HEK293 (cell line): ENCODE measurements around the gene HOXC11.

ENCODE experiments used
- HOXD13 ChIP-seq: sonication (generic); formaldehyde crosslinking; IDR thresholded peaks from 2 replicates; pipeline ENCODE4 v1.8.0; 2022; ENCODE audit warnings: missing genetic modification reagents, borderline replicate concordance
- KLF16 ChIP-seq: fragments of 450-650 bp; formaldehyde crosslinking; IDR thresholded peaks from 2 replicates; pipeline ENCODE4 v1.5.1; 2017; ENCODE audit warnings: missing biosample characterization, missing genetic modification characterization
- SALL2 ChIP-seq: fragments of 450-650 bp; formaldehyde crosslinking; IDR thresholded peaks from 2 replicates; pipeline ENCODE4 v1.5.0; 2017; ENCODE audit warnings: missing biosample characterization, mild to moderate bottlenecking, missing genetic modification characterization, borderline replicate concordance
- SCRT1 ChIP-seq: fragments of 450-650 bp; formaldehyde crosslinking; IDR thresholded peaks from 2 replicates; pipeline ENCODE4 v1.5.1; 2016; ENCODE audit warnings: missing biosample characterization, missing genetic modification characterization, borderline replicate concordance
- SP3 ChIP-seq: fragments of 450-650 bp; formaldehyde crosslinking; IDR thresholded peaks from 2 replicates; pipeline ENCODE4 v1.5.1; 2016; ENCODE audit warnings: missing biosample characterization, missing genetic modification characterization
- ZBTB8A ChIP-seq: fragments of 450-650 bp; formaldehyde crosslinking; IDR thresholded peaks from 2 replicates; pipeline ENCODE4 v1.5.1; 2016; ENCODE audit warnings: missing biosample characterization, missing genetic modification characterization
- ZNF10 ChIP-seq: fragments of 450-650 bp; formaldehyde crosslinking; IDR thresholded peaks from 2 replicates; pipeline ENCODE4 v1.5.1; 2017; ENCODE audit warnings: missing biosample characterization, missing genetic modification characterization
- ZNF121 ChIP-seq: fragments of 450-650 bp; formaldehyde crosslinking; IDR thresholded peaks from 2 replicates; pipeline ENCODE4 v1.5.1; 2016; ENCODE audit warnings: missing biosample characterization, missing genetic modification characterization
- ZNF169 ChIP-seq: fragments of 450-650 bp; formaldehyde crosslinking; IDR thresholded peaks from 2 replicates; pipeline ENCODE4 v1.5.1; 2016; ENCODE audit warnings: missing biosample characterization, missing genetic modification characterization
- ZNF174 ChIP-seq: fragments of 450-650 bp; formaldehyde crosslinking; IDR thresholded peaks from 2 replicates; pipeline ENCODE4 v1.5.0; 2017; ENCODE audit warnings: missing biosample characterization, mild to moderate bottlenecking, missing genetic modification characterization
- ZNF202 ChIP-seq: fragments of 450-650 bp; formaldehyde crosslinking; IDR thresholded peaks from 2 replicates; pipeline ENCODE4 v1.5.1; 2016; ENCODE audit warnings: missing biosample characterization, missing genetic modification characterization, borderline replicate concordance
- ZNF248 ChIP-seq: fragments of 450-650 bp; formaldehyde crosslinking; IDR thresholded peaks from 2 replicates; pipeline ENCODE4 v1.5.1; 2017; ENCODE audit warnings: missing biosample characterization, missing genetic modification characterization
- ZNF266 ChIP-seq: fragments of 450-650 bp; formaldehyde crosslinking; IDR thresholded peaks from 2 replicates; pipeline ENCODE4 v1.5.1; 2016; ENCODE audit warnings: missing biosample characterization, missing genetic modification characterization, low read depth
- ZNF341 ChIP-seq: fragments of 450-650 bp; formaldehyde crosslinking; IDR thresholded peaks from 2 replicates; pipeline ENCODE4; 2016; ENCODE audit warnings: low read depth, missing biosample characterization, missing genetic modification characterization
- ZNF426 ChIP-seq: fragments of 450-650 bp; formaldehyde crosslinking; IDR thresholded peaks from 2 replicates; pipeline ENCODE4 v1.5.1; 2017; ENCODE audit warnings: missing biosample characterization, missing genetic modification characterization, mild to moderate bottlenecking, inconsistent platforms, moderate library complexity
- ZNF501 ChIP-seq: fragments of 450-650 bp; formaldehyde crosslinking; IDR thresholded peaks from 2 replicates; pipeline ENCODE4 v1.5.1; 2016; ENCODE audit warnings: missing biosample characterization, missing genetic modification characterization
- ZNF521 ChIP-seq: fragments of 450-650 bp; formaldehyde crosslinking; IDR thresholded peaks from 2 replicates; pipeline ENCODE4 v1.5.1; 2017; ENCODE audit warnings: missing biosample characterization, mild to moderate bottlenecking, missing genetic modification characterization
- ZNF555 ChIP-seq: fragments of 450-650 bp; formaldehyde crosslinking; conservative IDR thresholded peaks from 2 replicates; pipeline ENCODE4 v1.5.1; 2017; ENCODE audit warnings: missing biosample characterization, mild to moderate bottlenecking, missing genetic modification characterization, inconsistent platforms
- ZNF558 ChIP-seq: fragments of 450-650 bp; formaldehyde crosslinking; IDR thresholded peaks from 2 replicates; pipeline ENCODE4 v1.5.1; 2016; ENCODE audit warnings: missing biosample characterization, missing genetic modification characterization
- ZNF571 ChIP-seq: fragments of 450-650 bp; formaldehyde crosslinking; IDR thresholded peaks from 2 replicates; pipeline ENCODE4 v1.5.0; 2017; ENCODE audit warnings: missing biosample characterization, missing genetic modification characterization
- ZNF621 ChIP-seq: fragments of 450-650 bp; formaldehyde crosslinking; IDR thresholded peaks from 2 replicates; pipeline ENCODE4 v1.5.1; 2017; ENCODE audit warnings: missing biosample characterization, missing genetic modification characterization
- ZNF664 ChIP-seq: fragments of 450-650 bp; formaldehyde crosslinking; IDR thresholded peaks from 2 replicates; pipeline ENCODE4 v1.5.1; 2016; ENCODE audit warnings: missing biosample characterization, missing genetic modification characterization
- ZNF701 ChIP-seq: fragments of 450-650 bp; formaldehyde crosslinking; IDR thresholded peaks from 2 replicates; pipeline ENCODE4 v1.5.1; 2016; ENCODE audit warnings: missing biosample characterization, missing genetic modification characterization
- ZNF768 ChIP-seq: fragments of 450-650 bp; formaldehyde crosslinking; IDR thresholded peaks from 2 replicates; pipeline ENCODE4 v1.5.1; 2018; ENCODE audit warnings: missing biosample characterization, mild to moderate bottlenecking, missing genetic modification characterization
- ZNF792 ChIP-seq: fragments of 450-650 bp; formaldehyde crosslinking; IDR thresholded peaks from 2 replicates; pipeline ENCODE4 v1.5.1; 2016; ENCODE audit warnings: missing biosample characterization, missing genetic modification characterization
- ZNF843 ChIP-seq: fragments of 450-650 bp; formaldehyde crosslinking; IDR thresholded peaks from 2 replicates; pipeline ENCODE4 v1.5.1; 2016; ENCODE audit warnings: missing biosample characterization, missing genetic modification characterization
- TF ChIP-seq, protein P1 (sequence below): fragments of 450-650 bp; formaldehyde crosslinking; IDR thresholded peaks from 2 replicates; pipeline ENCODE4 v1.5.1; 2016; ENCODE audit warnings: missing biosample characterization, missing genetic modification characterization
- TF ChIP-seq, protein P2 (sequence below): fragments of 450-650 bp; formaldehyde crosslinking; IDR thresholded peaks from 2 replicates; pipeline ENCODE4 v1.5.1; 2016; ENCODE audit warnings: missing biosample characterization, missing genetic modification characterization
- TF ChIP-seq, protein P3 (sequence below): fragments of 450-650 bp; formaldehyde crosslinking; IDR thresholded peaks from 2 replicates; pipeline ENCODE4 v1.5.1; 2016; ENCODE audit warnings: missing biosample characterization, missing genetic modification characterization
- TF ChIP-seq, protein P4 (sequence below): fragments of 450-650 bp; formaldehyde crosslinking; IDR thresholded peaks from 2 replicates; pipeline ENCODE4 v1.5.1; 2017; ENCODE audit warnings: missing biosample characterization, missing genetic modification characterization
- TF ChIP-seq, protein P5 (sequence below): fragments of 450-650 bp; formaldehyde crosslinking; IDR thresholded peaks from 2 replicates; pipeline ENCODE4 v1.5.1; 2017; ENCODE audit warnings: missing biosample characterization, missing genetic modification characterization
- TF ChIP-seq, protein P6 (sequence below): fragments of 450-650 bp; formaldehyde crosslinking; IDR thresholded peaks from 2 replicates; pipeline ENCODE4 v1.5.1; 2016; ENCODE audit warnings: missing biosample characterization, missing genetic modification characterization

Gene HOXC11

DNA sequence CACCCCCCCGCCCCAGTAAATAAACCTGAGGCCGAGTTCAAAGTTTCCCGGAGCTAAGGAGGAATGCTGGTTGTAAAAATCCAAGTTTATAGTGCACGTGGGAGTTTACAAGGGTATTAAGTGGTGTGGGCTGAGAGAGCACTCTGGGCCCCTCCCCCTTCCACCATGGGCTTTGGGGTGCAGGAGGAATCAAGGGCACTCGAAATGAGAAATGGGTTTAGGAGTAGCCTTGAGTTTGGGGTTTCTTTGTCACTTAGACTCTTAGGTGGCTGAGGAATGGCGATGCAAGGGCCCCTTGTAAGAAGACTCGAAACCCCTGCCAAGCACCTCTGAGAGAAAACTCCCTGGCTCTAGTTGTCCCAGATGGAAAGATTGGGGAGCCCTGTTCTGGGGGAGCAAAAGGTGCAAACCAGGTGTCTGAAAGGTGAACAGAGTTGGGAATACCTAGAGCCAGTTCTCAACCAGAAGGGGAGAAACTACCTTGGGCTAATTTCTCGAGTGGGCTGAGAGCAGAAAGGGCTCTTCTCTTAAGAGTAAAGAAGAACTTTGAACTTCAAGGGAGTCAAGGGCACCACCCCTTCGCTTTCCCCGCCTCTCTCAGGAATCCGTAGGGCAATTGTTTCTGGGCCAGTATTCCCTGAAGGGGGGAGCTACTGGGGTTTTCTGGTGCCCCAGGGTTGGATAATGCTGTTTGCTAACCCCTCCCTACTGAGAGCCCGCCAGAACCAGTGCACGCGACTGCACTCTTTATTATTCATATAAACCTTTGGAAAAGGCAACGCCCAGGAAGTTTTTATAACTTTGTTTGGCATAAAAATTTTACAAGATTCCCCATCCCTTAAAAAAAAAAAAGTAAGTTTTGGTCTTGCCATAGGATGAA is 5.8 kb downstream of the HOXC11 start (continued):
- TF ChIP-seq ZNF202 (no peak), ZNF701 (tag by site-specific recombination) (no peak), SP3 (tag by site-specific recombination) (no peak; the same call in 1 of the 2 replicates), ZNF768 (tag by site-specific recombination) (no peak), ZNF10 (tag by site-specific recombination) (no peak), ZBTB8A (tag by site-specific recombination) (peak; percentile 86; the same call in 1 of the 2 replicates), ZNF558 (tag by site-specific recombination) (no peak), ZNF843 (tag by site-specific recombination) (peak; percentile 57), ZNF555 (no peak), ZNF501 (tag by site-specific recombination) (no peak), ZNF571 (no peak), ZNF169 (tag by site-specific recombination) (no peak), ZNF792 (tag by site-specific recombination) (no peak), SALL2 (tag by site-specific recombination) (no peak), ZNF266 (tag by site-specific recombination) (no peak), HOXD13 (no peak), SCRT1 (tag by site-specific recombination) (no peak), ZNF248 (tag by site-specific recombination) (no peak), ZNF174 (tag by site-specific recombination) (no peak), ZNF121 (tag by site-specific recombination) (no peak), ZNF664 (no peak), ZNF621 (tag by site-specific recombination) (no peak), ZNF341 (tag by site-specific recombination) (peak; percentile 83), ZNF521 (tag by site-specific recombination) (no peak), KLF16 (tag by site-specific recombination) (peak; percentile 66; the same call in 1 of the 2 replicates), ZNF426 (no peak)
- TF ChIP-seq, protein P1, sequence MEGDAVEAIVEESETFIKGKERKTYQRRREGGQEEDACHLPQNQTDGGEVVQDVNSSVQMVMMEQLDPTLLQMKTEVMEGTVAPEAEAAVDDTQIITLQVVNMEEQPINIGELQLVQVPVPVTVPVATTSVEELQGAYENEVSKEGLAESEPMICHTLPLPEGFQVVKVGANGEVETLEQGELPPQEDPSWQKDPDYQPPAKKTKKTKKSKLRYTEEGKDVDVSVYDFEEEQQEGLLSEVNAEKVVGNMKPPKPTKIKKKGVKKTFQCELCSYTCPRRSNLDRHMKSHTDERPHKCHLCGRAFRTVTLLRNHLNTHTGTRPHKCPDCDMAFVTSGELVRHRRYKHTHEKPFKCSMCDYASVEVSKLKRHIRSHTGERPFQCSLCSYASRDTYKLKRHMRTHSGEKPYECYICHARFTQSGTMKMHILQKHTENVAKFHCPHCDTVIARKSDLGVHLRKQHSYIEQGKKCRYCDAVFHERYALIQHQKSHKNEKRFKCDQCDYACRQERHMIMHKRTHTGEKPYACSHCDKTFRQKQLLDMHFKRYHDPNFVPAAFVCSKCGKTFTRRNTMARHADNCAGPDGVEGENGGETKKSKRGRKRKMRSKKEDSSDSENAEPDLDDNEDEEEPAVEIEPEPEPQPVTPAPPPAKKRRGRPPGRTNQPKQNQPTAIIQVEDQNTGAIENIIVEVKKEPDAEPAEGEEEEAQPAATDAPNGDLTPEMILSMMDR = no peak
- TF ChIP-seq, protein P2, sequence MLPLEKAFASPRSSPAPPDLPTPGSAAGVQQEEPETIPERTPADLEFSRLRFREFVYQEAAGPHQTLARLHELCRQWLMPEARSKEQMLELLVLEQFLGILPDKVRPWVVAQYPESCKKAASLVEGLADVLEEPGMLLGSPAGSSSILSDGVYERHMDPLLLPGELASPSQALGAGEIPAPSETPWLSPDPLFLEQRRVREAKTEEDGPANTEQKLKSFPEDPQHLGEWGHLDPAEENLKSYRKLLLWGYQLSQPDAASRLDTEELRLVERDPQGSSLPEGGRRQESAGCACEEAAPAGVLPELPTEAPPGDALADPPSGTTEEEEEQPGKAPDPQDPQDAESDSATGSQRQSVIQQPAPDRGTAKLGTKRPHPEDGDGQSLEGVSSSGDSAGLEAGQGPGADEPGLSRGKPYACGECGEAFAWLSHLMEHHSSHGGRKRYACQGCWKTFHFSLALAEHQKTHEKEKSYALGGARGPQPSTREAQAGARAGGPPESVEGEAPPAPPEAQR (tag by site-specific recombination) = no peak
- TF ChIP-seq, protein P3, sequence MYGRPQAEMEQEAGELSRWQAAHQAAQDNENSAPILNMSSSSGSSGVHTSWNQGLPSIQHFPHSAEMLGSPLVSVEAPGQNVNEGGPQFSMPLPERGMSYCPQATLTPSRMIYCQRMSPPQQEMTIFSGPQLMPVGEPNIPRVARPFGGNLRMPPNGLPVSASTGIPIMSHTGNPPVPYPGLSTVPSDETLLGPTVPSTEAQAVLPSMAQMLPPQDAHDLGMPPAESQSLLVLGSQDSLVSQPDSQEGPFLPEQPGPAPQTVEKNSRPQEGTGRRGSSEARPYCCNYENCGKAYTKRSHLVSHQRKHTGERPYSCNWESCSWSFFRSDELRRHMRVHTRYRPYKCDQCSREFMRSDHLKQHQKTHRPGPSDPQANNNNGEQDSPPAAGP (tag by site-specific recombination) = peak; percentile 18; the same call in 1 of the 2 replicates
- TF ChIP-seq, protein P4, sequence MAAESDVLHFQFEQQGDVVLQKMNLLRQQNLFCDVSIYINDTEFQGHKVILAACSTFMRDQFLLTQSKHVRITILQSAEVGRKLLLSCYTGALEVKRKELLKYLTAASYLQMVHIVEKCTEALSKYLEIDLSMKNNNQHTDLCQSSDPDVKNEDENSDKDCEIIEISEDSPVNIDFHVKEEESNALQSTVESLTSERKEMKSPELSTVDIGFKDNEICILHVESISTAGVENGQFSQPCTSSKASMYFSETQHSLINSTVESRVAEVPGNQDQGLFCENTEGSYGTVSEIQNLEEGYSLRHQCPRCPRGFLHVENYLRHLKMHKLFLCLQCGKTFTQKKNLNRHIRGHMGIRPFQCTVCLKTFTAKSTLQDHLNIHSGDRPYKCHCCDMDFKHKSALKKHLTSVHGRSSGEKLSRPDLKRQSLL = no peak
- TF ChIP-seq, protein P5, sequence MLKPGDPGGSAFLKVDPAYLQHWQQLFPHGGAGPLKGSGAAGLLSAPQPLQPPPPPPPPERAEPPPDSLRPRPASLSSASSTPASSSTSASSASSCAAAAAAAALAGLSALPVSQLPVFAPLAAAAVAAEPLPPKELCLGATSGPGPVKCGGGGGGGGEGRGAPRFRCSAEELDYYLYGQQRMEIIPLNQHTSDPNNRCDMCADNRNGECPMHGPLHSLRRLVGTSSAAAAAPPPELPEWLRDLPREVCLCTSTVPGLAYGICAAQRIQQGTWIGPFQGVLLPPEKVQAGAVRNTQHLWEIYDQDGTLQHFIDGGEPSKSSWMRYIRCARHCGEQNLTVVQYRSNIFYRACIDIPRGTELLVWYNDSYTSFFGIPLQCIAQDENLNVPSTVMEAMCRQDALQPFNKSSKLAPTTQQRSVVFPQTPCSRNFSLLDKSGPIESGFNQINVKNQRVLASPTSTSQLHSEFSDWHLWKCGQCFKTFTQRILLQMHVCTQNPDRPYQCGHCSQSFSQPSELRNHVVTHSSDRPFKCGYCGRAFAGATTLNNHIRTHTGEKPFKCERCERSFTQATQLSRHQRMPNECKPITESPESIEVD (tag by site-specific recombination) = peak; percentile 97
- TF ChIP-seq, protein P6, sequence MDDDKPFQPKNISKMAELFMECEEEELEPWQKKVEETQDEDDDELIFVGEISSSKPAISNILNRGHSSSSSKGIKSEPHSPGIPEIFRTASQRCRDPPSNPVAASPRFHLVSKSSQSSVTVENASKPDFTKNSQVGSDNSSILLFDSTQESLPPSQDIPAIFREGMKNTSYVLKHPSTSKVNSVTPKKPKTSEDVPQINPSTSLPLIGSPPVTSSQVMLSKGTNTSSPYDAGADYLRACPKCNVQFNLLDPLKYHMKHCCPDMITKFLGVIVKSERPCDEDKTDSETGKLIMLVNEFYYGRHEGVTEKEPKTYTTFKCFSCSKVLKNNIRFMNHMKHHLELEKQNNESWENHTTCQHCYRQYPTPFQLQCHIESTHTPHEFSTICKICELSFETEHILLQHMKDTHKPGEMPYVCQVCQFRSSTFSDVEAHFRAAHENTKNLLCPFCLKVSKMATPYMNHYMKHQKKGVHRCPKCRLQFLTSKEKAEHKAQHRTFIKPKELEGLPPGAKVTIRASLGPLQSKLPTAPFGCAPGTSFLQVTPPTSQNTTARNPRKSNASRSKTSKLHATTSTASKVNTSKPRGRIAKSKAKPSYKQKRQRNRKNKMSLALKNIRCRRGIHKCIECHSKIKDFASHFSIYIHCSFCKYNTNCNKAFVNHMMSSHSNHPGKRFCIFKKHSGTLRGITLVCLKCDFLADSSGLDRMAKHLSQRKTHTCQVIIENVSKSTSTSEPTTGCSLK (tag by site-specific recombination) = no peak
